ENCODE data around the gene HES7. TPM values are rescaled to one million over a fixed set of nuclear protein-coding genes. Genes with fewer than 3 reads are reported as not detected.
"Not testable (repeated sequence)": the region's sequence is repeated elsewhere in the genome, so short reads cannot be mapped to it uniquely, and the experiment has no call there.

HES7 gene
- 0.28 and 0.69 TPM in 2 replicates for total RNA-seq (2022)
- percentile 17 among the genes with signal in this experiment for Bru-seq, nascent RNA
- percentile 27 among the genes with signal in this experiment for BruChase-seq, experiment 1, labeled RNA remaining after a 6-hour chase
- BruChase-seq, experiment 2, labeled RNA remaining after a 2-hour chase, result percentile 24 among the genes with signal in this experiment
- long read RNA-seq, result 0 reads

DNA sequence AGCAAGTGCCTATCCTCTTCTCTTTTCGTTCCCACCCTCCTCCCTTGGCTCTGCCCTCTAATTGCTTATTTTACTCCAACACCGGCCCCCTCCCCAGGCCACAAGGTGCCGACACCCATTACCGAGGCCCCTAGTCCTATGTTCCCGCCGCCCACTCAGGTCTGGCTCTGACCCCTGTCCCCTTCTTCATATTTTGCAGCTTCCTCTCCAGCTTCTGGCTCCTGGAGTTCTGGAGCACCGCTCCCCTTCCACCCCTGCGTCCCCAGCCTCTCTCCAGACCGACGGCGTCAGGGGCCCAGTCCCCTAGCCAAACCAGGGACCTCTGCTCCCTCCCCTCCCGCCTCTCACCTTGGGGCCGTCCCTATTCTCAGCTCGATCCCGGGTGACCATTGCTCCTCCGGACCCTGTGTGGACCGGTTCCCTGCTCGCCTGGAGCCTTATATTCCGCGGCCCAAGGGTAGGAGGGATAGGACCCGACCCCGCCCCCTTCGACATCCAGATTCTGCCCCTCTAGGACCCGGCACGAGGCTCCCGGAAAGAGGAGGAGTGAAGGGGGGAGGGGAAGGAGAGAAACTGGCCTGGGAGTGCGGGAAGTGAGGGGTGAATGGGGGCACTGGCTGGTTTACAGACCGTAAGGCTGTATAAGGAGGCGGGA is at the start of gene HES7:
Gene HES7 (minus strand): TSS at position 412 of the 655 bp plus-strand sequence. CDS start 22 bp downstream, at position 390.
- H3K9me3 Mint-ChIP-seq (ENCODE audit: low read depth, unreplicated experiment), result no peaks in the 10 kb centered on the region
- no peak for DNase-seq
- CTCF ChIA-PET, result interaction anchor here (1.0 kb wide), 1 partner anchor 32 kb away, joined by 3 read pairs; no protein-coding TSS in a partner anchor
- intact Hi-C loops (cut with micrococcal nuclease; ENCODE audit: unreplicated experiment), result loop anchor here (2.0 to 5.0 kb wide), 2 partner anchors 33 to 177 kb away; no protein-coding TSS in a partner anchor
- no peak for TF ChIP-seq CTCF (IDR thresholded peaks at IDR 0.05; ENCODE audit: unreplicated experiment)
- peak within 1 kb of the TSS; percentile 91 for H3K4me3 Mint-ChIP-seq (ENCODE audit: low read depth, unreplicated experiment)
- peaks cover 50% of the 10 kb centered on the region for H3K36me3 Mint-ChIP-seq (ENCODE audit: insufficient read depth, unreplicated experiment)
- H3K4me1 Mint-ChIP-seq (ENCODE audit: low read depth, unreplicated experiment), result peaks cover 57% of the 10 kb centered on the region
- H3K27me3 Mint-ChIP-seq (ENCODE audit: unreplicated experiment), result peaks cover 68% of the 10 kb centered on the region
- peak within 1 kb of the TSS; percentile 72 for H3K27ac Mint-ChIP-seq (ENCODE audit: unreplicated experiment)
- BruUV-seq (replicated peaks), result no TSS peak

DNA sequence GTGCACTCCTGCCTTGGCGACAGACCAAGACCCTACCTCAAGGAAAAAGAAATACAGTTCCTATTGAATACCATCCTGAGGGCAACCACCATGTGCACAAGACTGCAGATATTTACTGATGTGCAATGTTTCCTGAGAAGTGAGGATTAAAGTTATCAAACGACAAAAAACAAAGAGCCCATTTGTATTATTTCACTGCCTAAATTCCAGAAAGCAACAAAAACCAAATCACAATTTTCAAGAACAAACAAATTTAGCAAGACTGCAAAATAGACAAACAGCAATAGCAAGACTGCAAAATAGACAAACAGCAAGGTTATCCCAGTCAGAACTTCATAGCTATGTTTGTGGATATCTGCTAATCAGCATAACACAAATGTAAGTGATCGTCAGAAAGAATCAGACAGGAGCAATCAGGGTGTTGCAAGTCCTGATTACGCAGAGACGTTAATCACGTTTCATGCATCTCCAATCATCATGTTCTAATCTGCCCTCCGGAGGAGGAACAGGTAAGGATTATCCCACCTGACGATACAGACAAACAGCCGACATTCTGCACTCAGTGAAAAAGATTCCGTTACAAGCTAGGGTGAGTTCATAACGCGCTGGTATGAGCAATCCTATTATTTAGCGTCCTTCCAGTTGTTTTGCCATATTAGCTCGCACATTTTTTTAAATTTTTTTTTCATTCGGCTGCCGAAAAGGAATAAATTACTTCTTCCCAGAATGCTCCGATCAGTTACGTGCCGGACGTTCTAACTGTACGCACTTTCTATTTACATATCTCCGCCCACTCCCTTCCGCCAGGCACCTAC is 49.4 kb upstream of the HES7 start:
- CTCF ChIA-PET, result interaction anchor here (0.5 to 1.2 kb wide), 2 partner anchors 46 to 53 kb away, joined by 3 to 4 read pairs; no protein-coding TSS in a partner anchor
- Mint-ChIP-seq H3K4me3 (ENCODE audit: low read depth, unreplicated experiment) (peak overlapping the region; percentile 72), H3K27me3 (ENCODE audit: unreplicated experiment) (no peaks in the 10 kb centered on the region), H3K9me3 (ENCODE audit: low read depth, unreplicated experiment) (no peaks in the 10 kb centered on the region), H3K27ac (ENCODE audit: unreplicated experiment) (peak overlapping the region; percentile 100), H3K36me3 (ENCODE audit: insufficient read depth, unreplicated experiment) (peaks cover 41% of the 10 kb centered on the region), H3K4me1 (ENCODE audit: low read depth, unreplicated experiment) (peaks cover 16% of the 10 kb centered on the region)
- no peak for TF ChIP-seq CTCF (IDR thresholded peaks at IDR 0.05; ENCODE audit: unreplicated experiment)
- BruUV-seq (replicated peaks), result TSS peak; percentile 100
- intact Hi-C loops (cut with micrococcal nuclease; ENCODE audit: unreplicated experiment), result no loop called here
- DNase-seq, result peak; percentile 58

GRCh38 chr17:8170186-8170585 is 46.3 kb upstream of the HES7 start:
- intact Hi-C loops (cut with micrococcal nuclease; ENCODE audit: unreplicated experiment); H3K4me3 Mint-ChIP-seq (ENCODE audit: low read depth, unreplicated experiment); H3K27me3 Mint-ChIP-seq (ENCODE audit: unreplicated experiment); H3K9me3 Mint-ChIP-seq (ENCODE audit: low read depth, unreplicated experiment); BruUV-seq (replicated peaks); DNase-seq; H3K4me1 Mint-ChIP-seq (ENCODE audit: low read depth, unreplicated experiment); H3K27ac Mint-ChIP-seq (ENCODE audit: unreplicated experiment); CTCF ChIA-PET: not testable (repeated sequence)
- H3K36me3 Mint-ChIP-seq (ENCODE audit: insufficient read depth, unreplicated experiment), result peaks cover 25% of the 10 kb centered on the region

GRCh38 chr17:8167526-8167925 is 43.6 kb upstream of the HES7 start:
- TF ChIP-seq CTCF (IDR thresholded peaks at IDR 0.05; ENCODE audit: unreplicated experiment), result no peak
- CTCF ChIA-PET, result no interaction called here
- intact Hi-C loops (cut with micrococcal nuclease; ENCODE audit: unreplicated experiment), result no loop called here

More at GRCh38 chr17:8167526-8167925, 43.6 kb upstream of the HES7 start:
- Mint-ChIP-seq H3K9me3 (ENCODE audit: low read depth, unreplicated experiment) (no peaks in the 10 kb centered on the region), H3K27me3 (ENCODE audit: unreplicated experiment) (no peaks in the 10 kb centered on the region), H3K4me3 (ENCODE audit: low read depth, unreplicated experiment) (no peak overlapping the region), H3K4me1 (ENCODE audit: low read depth, unreplicated experiment) (no peaks in the 10 kb centered on the region), H3K36me3 (ENCODE audit: insufficient read depth, unreplicated experiment) (peaks cover 18% of the 10 kb centered on the region), H3K27ac (ENCODE audit: unreplicated experiment) (no peak overlapping the region)
- no peak for DNase-seq
- BruUV-seq (replicated peaks), result no TSS peak

All from Calu3 (cell line).